HG02884 (cell line): ENCODE measurements around the gene TMEM256.

Experiments used
- ATAC-seq: cut with Tn5 transposase; IDR thresholded peaks from one replicate; pipeline ENCODE4 v1.9.1; 2021; ENCODE audit warnings: mild to moderate bottlenecking, moderate library complexity; ENCODE audit not compliant: unreplicated experiment

The TMEM256 gene

DNA sequence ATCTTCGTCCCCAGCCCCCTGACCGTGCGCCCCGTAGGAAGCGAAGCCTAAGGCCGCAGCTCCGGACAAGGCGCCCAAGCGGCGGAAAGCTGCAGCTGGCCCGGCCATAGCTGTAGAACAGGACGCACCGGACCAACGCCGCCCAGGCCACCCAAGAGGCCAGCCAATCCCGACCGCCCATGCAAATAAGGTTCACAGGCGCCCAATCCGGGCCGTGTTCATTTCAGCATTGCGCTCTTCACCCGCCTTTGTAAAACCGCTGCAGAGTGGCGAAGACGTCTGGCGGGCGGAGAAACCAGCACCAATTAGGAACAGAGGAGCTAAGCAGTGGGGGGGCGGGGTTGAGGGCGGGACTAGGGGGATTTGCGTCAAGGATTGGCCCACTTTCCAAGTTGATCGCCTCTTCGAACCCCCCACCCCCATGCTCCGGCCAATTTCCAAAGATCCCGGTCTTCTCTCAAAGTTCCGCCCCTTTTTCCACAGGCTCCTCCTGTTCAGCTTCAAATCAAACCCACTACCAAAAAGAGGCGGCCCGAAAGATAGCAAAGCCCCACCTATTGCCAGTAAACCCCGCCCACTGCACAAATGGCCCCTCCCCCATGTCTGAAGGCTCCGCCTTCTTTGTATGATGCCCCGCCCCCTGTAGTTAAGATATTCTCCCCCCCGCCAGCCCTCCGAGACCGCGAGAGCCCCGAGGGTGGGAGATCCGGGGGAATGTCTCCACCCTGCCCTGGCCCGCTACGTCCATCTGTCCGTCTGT lies at the start of gene TMEM256:
Gene TMEM256 (minus strand): TSS at position 121 of the 760 bp plus-strand sequence. CDS start 13 bp downstream, at position 108.
- ATAC-seq, result peak; percentile 91

DNA sequence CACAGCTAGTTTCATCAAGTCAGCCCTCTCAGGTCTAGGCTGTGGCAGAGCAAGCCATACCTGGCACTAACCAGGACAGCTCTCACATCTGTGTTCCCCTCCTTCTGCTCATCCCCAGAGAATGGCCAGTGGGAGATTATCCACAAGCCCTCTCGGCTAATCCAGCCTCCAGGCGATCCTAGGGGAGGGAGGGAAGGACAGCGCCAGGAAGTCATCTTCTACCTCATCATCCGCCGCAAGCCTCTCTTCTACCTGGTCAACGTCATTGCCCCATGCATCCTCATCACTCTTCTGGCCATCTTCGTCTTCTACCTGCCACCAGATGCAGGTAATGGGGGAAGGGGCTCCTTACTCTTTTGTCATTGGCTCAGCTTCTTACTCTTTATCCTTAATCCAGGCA lies 44.6 kb upstream of the TMEM256 start:
- no peak for ATAC-seq

DNA sequence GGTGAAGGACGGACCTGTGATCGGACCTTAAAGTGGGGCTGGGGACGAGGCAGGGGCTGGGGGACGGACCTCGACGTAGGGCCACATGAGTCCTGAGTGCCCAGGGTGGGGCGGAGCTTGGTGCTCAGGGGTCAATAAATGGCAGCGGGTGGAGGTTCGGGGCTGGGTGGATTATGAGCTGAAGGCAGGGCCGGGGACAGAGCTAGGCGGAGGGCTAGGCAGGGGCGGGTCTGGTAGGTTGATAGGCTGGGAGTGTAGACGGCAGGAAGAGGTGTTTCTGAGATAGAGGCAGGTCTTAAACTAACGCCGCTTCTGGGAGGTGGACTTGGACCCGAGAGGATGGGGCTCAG lies 41.7 kb upstream of the TMEM256 start:
- ATAC-seq, result no peak

DNA sequence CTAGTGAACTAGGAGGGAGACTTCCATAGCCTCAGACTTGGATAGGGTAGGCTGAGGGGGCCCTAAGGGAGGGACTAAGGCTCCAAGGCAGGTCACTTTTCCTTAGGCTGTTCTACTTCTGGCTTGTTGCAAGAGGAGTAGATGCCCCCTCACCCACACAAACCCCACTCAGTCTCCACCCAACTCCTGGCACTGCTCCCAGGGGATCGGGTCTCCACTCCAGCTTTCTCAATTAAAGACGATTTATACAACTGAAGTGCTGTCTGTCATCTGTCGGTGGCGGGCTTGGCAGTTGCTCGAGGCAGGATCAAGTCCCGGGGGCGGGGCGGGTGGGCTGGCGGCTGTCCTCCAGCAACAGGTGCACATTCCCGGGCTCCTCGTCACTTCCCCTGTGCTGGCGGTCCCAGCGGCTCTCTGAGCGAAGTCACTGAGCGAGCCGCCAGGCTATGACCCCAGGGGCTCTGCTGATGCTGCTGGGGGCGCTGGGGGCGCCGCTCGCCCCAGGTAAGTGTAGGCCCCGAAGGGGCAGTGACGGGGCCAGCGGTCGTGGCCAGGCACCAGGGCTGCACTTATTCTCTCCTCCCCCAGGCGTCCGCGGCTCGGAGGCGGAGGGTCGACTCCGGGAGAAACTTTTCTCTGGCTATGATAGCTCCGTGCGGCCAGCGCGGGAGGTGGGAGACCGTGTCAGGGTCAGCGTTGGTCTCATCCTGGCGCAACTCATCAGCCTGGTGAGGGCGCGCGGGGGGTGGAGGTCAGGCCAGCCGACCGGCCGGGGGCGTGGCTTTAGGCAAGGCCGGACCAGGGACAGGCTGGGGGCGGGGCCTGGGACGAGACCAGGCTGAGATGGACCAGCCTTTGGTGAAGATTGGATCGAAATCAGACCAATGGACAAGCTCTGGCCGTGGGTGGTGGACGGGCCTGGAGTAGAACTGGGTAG lies 41.1 kb upstream of the TMEM256 start, which contains the start of gene CHRNB1:
Gene CHRNB1 (plus strand): TSS at position 380 of the 937 bp plus-strand sequence. CDS start 67 bp downstream, at position 447.
- no peak for ATAC-seq

DNA sequence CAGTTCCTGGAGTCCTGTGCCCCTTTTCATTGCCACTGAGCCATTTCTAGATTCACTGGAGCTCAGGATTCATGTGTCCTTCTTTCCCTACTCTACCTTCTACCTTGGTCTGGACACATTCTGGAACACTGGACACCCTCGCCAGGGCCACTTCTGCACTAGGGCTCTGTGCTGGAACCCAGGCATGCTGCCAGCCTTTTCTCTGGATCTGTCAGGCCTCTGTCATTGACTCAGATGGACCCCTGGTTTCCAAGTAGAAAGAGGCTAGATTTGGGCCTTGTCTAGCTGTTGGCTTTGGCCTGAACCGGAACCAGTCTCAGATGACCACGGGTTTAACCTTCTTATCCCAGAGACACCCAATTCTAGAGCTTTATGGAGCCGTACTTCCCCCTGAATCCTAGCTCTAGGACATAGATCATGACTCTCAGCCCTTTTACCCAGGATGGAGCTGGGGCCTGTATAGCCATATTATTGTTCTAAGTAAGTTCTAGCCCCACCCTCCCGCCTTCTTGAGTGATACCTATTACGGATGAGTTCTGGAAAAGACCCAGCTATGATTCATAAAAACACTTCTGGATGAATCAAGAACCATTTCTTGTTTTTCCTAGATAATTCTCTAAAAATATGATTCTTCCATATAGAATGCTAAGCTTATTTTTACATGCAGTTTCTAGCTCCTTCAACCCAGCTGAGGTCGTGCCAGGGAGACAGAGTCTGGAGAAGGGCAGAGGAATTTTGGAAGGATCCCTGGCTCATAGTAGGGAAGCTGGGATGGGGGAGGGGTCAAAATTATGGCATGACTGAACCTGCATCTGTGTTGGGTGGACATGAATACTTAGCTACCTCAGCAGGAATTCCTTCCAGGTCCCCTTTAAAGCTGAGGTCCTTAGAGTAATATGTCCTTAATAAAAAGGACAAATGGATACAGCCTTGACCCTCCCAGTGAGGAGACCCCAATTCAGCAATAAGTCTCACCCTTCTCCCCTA lies 39.9 kb upstream of the TMEM256 start:
- no peak for ATAC-seq

GRCh38 chr17:7442142-7442541 lies 38.2 kb upstream of the TMEM256 start:
- no peak for ATAC-seq

DNA sequence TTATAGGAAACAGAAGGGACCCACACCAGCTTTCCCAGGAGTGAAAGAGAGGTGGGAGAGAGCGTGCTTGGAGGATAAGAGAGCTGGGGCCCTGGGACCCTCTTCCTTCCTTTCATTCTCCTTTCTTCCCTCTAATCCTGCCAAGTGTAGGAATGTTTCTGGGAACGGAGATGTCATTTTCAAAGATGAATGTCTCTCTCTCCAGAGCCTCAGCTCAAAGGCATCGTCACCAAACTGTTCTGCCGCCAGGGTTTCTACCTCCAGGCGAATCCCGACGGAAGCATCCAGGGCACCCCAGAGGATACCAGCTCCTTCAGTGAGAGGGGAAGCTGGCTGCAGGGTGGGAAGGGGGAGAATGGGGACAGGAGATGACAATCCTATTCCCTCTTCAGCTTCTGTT lies 37.4 kb upstream of the TMEM256 start:
- ATAC-seq, result no peak

- ATAC-seq, result no peak
Measured at GRCh38 chr17:7440834-7441195, 36.9 kb upstream of the TMEM256 start.

DNA sequence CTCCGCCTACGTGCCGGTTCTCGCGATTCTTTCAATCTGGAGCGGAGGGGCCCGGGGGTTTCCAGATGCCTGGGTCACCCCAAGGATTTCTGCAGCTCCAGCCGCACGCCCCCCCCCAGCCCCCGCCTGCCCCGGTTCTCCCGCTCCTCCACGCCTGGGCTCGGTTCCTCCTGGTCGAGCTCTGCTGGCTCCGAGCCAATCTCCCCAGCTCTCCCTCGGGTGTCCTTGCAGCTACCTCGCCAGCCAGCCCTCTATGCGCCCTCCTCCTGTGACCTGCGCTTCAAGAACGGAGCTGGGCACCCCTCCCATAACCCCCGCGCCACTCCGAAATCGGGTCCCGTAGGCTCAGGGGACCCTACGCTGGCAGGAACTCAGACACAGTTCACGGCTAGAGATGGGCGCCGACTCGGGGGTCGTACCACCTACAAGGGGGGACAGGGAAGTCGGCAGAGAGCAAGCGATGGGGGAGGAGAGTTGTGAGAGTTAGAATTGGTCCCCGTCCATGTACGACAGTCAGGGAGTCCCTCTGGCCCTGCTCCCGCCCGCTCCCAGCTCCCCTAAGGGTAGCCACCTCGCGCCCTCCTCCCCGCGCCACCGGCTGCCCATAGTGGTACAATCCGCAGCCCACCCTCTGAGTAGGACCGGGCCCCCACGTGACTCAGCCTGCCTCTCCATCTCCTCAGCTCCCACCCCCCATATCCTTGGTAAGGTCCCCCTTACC lies 36.4 kb upstream of the TMEM256 start:
- no peak for ATAC-seq

DNA sequence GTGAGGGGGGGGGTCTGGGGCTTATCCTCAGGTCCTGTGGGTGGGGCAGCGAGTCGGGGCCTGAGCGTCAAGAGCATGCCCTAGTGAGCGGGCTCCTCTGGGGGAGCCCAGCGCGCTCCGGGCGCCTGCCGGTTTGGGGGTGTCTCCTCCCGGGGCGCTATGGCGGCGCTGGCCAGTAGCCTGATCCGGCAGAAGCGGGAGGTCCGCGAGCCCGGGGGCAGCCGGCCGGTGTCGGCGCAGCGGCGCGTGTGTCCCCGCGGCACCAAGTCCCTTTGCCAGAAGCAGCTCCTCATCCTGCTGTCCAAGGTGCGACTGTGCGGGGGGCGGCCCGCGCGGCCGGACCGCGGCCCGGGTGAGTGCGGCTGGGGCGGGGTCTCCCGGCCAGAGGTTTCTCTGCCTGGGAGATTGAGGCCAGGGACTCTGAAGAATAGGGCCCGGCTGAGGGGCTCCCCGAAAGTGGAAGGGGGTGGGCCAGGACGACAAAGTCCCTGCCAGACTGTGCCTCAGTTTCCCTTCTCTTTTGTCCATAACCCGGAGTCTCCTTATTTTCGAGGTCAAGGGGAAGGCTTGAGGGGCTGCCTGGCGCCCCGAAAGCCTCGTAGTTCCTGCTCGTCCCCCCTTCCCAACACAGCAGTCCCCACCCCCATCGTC lies 35.7 kb upstream of the TMEM256 start, which contains the start of gene FGF11:
Gene FGF11 (plus strand): TSS at position 51 of the 651 bp plus-strand sequence. CDS start 109 bp downstream, at position 160.
- ATAC-seq, result no peak

GRCh38 chr17:7438656-7439460 lies 35.0 kb upstream of the TMEM256 start:
- no peak for ATAC-seq

GRCh38 chr17:7437950-7438614 lies 34.2 kb upstream of the TMEM256 start:
- no peak for ATAC-seq

DNA sequence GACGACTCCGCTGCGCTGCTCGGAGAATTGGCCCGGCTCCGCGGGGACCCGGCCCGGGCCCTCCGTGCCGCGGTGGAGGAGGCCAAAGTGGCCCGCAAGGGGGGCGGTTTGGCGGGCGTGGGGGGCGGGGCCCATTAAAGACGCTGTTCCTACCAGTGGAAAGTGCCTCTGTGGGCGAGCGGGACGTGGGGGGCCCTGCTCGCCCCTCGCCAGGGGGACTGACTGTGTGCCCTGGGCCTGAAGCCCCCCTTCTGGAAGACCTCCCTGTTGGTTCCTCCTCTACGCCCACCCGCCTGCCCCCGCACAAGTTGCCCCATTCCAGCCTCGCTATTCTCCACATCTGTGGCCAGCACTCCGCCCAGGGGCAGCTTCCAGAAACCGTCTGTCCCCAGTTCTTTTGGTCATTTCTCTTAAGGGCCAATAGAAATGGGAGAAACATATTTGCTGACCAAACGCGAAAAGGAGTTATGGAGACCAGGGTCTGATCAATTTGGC lies 33.5 kb upstream of the TMEM256 start:
- ATAC-seq, result no peak

- no peak for ATAC-seq
Measured at GRCh38 chr17:7436556-7437368, 32.9 kb upstream of the TMEM256 start.

DNA sequence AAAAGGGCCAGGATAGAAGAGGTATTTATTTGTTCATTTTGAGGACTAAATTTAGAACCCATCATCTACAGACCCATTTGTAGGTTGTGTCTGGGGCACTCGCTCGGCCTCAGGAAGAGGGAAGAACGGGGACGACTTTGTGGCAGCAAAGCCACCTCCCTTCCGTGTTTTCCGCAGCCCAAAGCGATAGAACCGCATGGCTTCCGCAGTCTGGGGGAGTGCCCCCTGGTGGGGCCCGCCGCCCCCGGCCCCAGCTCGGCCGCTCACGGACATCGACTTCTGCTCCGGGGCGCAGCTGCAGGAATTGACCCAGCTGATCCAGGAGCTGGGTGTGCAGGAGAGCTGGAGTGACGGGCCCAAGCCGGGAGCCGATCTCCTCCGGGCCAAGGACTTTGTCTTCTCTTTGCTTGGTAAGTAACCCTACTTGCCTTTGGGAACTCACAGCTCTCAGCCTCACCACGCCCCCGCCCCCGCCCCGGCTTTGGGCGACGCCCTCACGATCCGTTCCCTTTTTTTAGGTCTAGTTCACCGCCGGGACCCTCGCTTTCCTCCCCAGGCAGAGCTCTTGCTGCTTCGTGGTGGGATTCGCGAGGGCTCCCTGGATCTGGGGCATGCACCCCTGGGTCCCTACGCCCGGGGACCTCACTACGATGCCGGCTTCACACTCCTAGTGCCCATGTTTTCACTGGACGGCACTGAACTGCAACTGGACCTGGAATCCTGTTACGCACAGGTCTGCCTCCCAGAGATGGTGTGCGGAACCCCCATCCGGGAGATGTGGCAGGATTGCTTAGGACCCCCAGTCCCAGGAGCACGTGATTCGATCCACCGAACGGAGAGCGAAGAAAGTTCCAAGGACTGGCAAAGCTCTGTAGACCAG lies 32.0 kb upstream of the TMEM256 start:
- ATAC-seq, result peak; percentile 9

- no peak for ATAC-seq
Measured at GRCh38 chr17:7432296-7432695, 28.4 kb upstream of the TMEM256 start.
